Measurements from ENCODE around the gene E2F4. TPM values are rescaled to one million over a fixed set of nuclear protein-coding genes. Genes with fewer than 3 reads are reported as not detected.

The E2F4 gene
- total RNA-seq, 1 experiment from 2014 or later, result 81.0 TPM

GRCh38 chr16:67184995-67185650 is 6.8 kb upstream of the E2F4 start:
- no TSS peak for BruUV-seq (replicated peaks)

GRCh38 chr16:67185651-67186134 is 6.3 kb upstream of the E2F4 start:
- no TSS peak for BruUV-seq (replicated peaks)
- no peaks in the 10 kb centered on the region for H3K36me3 Mint-ChIP-seq (ENCODE audit: insufficient read depth, unreplicated experiment)
- TF ChIP-seq, protein P1, sequence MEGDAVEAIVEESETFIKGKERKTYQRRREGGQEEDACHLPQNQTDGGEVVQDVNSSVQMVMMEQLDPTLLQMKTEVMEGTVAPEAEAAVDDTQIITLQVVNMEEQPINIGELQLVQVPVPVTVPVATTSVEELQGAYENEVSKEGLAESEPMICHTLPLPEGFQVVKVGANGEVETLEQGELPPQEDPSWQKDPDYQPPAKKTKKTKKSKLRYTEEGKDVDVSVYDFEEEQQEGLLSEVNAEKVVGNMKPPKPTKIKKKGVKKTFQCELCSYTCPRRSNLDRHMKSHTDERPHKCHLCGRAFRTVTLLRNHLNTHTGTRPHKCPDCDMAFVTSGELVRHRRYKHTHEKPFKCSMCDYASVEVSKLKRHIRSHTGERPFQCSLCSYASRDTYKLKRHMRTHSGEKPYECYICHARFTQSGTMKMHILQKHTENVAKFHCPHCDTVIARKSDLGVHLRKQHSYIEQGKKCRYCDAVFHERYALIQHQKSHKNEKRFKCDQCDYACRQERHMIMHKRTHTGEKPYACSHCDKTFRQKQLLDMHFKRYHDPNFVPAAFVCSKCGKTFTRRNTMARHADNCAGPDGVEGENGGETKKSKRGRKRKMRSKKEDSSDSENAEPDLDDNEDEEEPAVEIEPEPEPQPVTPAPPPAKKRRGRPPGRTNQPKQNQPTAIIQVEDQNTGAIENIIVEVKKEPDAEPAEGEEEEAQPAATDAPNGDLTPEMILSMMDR (IDR thresholded peaks at IDR 0.05; ENCODE audit: unreplicated experiment), result no peak
- H3K4me1 Mint-ChIP-seq (ENCODE audit: insufficient read depth, unreplicated experiment), result peaks cover 5% of the 10 kb centered on the region
- H3K4me3 Mint-ChIP-seq (ENCODE audit: unreplicated experiment), result no peak overlapping the region
- no peaks in the 10 kb centered on the region for H3K27me3 Mint-ChIP-seq (ENCODE audit: insufficient read depth, unreplicated experiment)
- intact Hi-C loops (cut with micrococcal nuclease), result loop anchor here (1.0 to 2.0 kb wide), 2 partner anchors 209 to 231 kb away; no protein-coding TSS in a partner anchor
- DNase-seq (ENCODE audit: unreplicated experiment), result no peak
- POLR2A ChIA-PET, result interaction anchor here (0.7 to 4.9 kb wide), 6 partner anchors 9 to 199 kb away, joined by 3 to 46 read pairs (median 5); partner anchors contain the start of genes FBXL8 and TRADD
- no peak overlapping the region for H3K27ac Mint-ChIP-seq (ENCODE audit: low read depth, unreplicated experiment)
- H3K9me3 Mint-ChIP-seq (ENCODE audit: unreplicated experiment), result no peaks in the 10 kb centered on the region
- CTCF ChIA-PET, result interaction anchor here (0.6 to 2.2 kb wide), 21 partner anchors 9 to 312 kb away, joined by 3 to 12 read pairs (median 4); partner anchors contain the start of genes CES4A, ELMO3, FBXL8 and TRADD

More at GRCh38 chr16:67184995-67185650, 6.8 kb upstream of the E2F4 start:
- Mint-ChIP-seq H3K4me3 (ENCODE audit: unreplicated experiment) (no peak overlapping the region), H3K27ac (ENCODE audit: low read depth, unreplicated experiment) (no peak overlapping the region), H3K36me3 (ENCODE audit: insufficient read depth, unreplicated experiment) (no peaks in the 10 kb centered on the region), H3K27me3 (ENCODE audit: insufficient read depth, unreplicated experiment) (no peaks in the 10 kb centered on the region), H3K4me1 (ENCODE audit: insufficient read depth, unreplicated experiment) (peaks cover 5% of the 10 kb centered on the region), H3K9me3 (ENCODE audit: unreplicated experiment) (no peaks in the 10 kb centered on the region)
- TF ChIP-seq, protein P1 (IDR thresholded peaks at IDR 0.05; ENCODE audit: unreplicated experiment), result peak; percentile 71
- peak; percentile 85 for DNase-seq (ENCODE audit: unreplicated experiment)
- POLR2A ChIA-PET, result interaction anchor here (0.7 to 4.9 kb wide), 10 partner anchors 10 to 200 kb away, joined by 3 to 46 read pairs (median 3); partner anchors contain the start of genes CES4A, FBXL8 and TRADD
- intact Hi-C loops (cut with micrococcal nuclease), result loop anchor here (1.0 to 5.0 kb wide), 3 partner anchors 208 to 288 kb away; no protein-coding TSS in a partner anchor
- CTCF ChIA-PET, result interaction anchor here (0.5 to 2.2 kb wide), 26 partner anchors 9 to 541 kb away, joined by 3 to 12 read pairs (median 4); partner anchors contain the start of genes CES4A, ELMO3, FBXL8 and TRADD

- Mint-ChIP-seq H3K36me3 (ENCODE audit: insufficient read depth, unreplicated experiment) (no peaks in the 10 kb centered on the region), H3K27ac (ENCODE audit: low read depth, unreplicated experiment) (no peak overlapping the region), H3K4me3 (ENCODE audit: unreplicated experiment) (no peak overlapping the region), H3K4me1 (ENCODE audit: insufficient read depth, unreplicated experiment) (peaks cover 10% of the 10 kb centered on the region), H3K27me3 (ENCODE audit: insufficient read depth, unreplicated experiment) (no peaks in the 10 kb centered on the region), H3K9me3 (ENCODE audit: unreplicated experiment) (no peaks in the 10 kb centered on the region)
- POLR2A ChIA-PET, result interaction anchor here (4.3 kb wide), 1 partner anchor 12 kb away, joined by 46 read pairs; no protein-coding TSS in a partner anchor
- intact Hi-C loops (cut with micrococcal nuclease), result no loop called here
- CTCF ChIA-PET, result interaction anchor here (0.6 to 2.8 kb wide), 3 partner anchors 12 to 211 kb away, joined by 3 to 11 read pairs (median 10); partner anchors contain the start of gene ELMO3
- no TSS peak for BruUV-seq (replicated peaks)
- no peak for DNase-seq (ENCODE audit: unreplicated experiment)
- TF ChIP-seq, protein P1 (IDR thresholded peaks at IDR 0.05; ENCODE audit: unreplicated experiment), result no peak
Observed at GRCh38 chr16:67186550-67186950, 5.4 kb upstream of the E2F4 start.

Data from MCF 10A (cell line).